ENCODE results near the gene NRF1.

GRCh38 chr7:129778770-129779601, 167.5 kb downstream of the NRF1 start:
- TF ChIP-seq CTCF (IDR thresholded peaks at IDR 0.05 in 8 of 11, conservative IDR thresholded peaks at IDR 0.05 in 3 of 11) (no peak), POLR2A (IDR thresholded peaks at IDR 0.05) (no peak)
